Nephron progenitor cell (in vitro differentiated cells): ENCODE data around the gene SH3BP4.

Experiments
- DNase-seq: peaks from one replicate; pipeline ENCODE4 v3.0.0; 2021
- H3K27ac Mint-ChIP-seq: 2 replicates; pipeline ENCODE4 v1.8.0; 2021; ENCODE audit warnings: mild to moderate bottlenecking, moderate library complexity, mixed read lengths
- H3K27me3 Mint-ChIP-seq: 2 replicates; pipeline ENCODE4 v1.8.0; 2021; ENCODE audit warnings: mild to moderate bottlenecking, low read depth, mixed read lengths; ENCODE audit not compliant: poor library complexity
- H3K36me3 Mint-ChIP-seq: 2 replicates; pipeline ENCODE4 v1.8.0; 2021; ENCODE audit warnings: low read depth, mixed read lengths
- H3K4me1 Mint-ChIP-seq: 2 replicates; pipeline ENCODE4 v1.8.0; 2021; ENCODE audit warnings: mixed read lengths
- H3K4me3 Mint-ChIP-seq: 2 replicates; pipeline ENCODE4 v1.8.0; 2021; ENCODE audit warnings: mild to moderate bottlenecking, moderate library complexity, mixed read lengths
- H3K9me3 Mint-ChIP-seq: 2 replicates; pipeline ENCODE4 v1.8.0; 2021; ENCODE audit warnings: mild to moderate bottlenecking, moderate library complexity, mixed read lengths
- TF ChIP-seq, protein P1 (sequence below): fragments of 200-600 bp; sonication (generic); IDR thresholded peaks from 2 replicates; pipeline ENCODE4 v1.5.0; 2021; ENCODE audit warnings: antibody characterized with exemption

The SH3BP4 gene

DNA sequence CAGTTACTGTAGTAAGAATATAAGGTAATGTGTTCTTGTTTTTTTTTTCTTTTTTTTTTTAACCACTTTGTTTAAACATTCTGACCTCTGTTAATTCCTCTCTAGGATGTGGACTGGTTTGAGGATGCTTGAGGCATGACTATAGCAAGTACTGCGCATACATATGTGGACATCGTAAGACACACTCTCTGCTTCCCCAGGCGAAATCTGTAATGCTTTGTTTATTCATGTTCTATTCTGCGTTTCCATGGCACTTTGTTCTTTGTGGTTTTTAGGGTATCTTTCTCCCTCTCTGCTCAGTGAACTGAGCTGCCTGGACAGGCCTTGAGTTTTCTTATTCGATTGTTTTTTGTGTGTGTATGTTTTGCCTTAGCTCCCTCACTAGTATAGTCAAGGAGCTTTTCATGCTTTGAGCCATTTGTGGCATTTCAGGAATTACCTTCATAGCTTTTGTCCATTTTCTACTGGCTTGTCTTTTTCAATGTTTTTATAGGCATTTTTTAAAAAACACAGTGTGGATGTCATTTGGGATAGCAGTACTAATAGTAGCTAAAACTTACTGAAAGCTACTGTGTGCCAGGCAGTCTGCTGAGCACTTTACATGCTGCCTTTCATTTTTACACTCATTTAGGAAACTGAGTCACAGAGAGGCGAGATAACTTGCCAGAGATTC, 1.9 kb upstream of the SH3BP4 start:
- Mint-ChIP-seq H3K27me3 (peaks cover 38% of the 10 kb centered on the region), H3K36me3 (no peaks in the 10 kb centered on the region), H3K27ac (no peak overlapping the region), H3K9me3 (peaks cover 11% of the 10 kb centered on the region), H3K4me1 (peaks cover 34% of the 10 kb centered on the region), H3K4me3 (peak overlapping the region; percentile 89)
- DNase-seq, result no peak
- TF ChIP-seq, protein P1, sequence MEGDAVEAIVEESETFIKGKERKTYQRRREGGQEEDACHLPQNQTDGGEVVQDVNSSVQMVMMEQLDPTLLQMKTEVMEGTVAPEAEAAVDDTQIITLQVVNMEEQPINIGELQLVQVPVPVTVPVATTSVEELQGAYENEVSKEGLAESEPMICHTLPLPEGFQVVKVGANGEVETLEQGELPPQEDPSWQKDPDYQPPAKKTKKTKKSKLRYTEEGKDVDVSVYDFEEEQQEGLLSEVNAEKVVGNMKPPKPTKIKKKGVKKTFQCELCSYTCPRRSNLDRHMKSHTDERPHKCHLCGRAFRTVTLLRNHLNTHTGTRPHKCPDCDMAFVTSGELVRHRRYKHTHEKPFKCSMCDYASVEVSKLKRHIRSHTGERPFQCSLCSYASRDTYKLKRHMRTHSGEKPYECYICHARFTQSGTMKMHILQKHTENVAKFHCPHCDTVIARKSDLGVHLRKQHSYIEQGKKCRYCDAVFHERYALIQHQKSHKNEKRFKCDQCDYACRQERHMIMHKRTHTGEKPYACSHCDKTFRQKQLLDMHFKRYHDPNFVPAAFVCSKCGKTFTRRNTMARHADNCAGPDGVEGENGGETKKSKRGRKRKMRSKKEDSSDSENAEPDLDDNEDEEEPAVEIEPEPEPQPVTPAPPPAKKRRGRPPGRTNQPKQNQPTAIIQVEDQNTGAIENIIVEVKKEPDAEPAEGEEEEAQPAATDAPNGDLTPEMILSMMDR, result no peak

DNA sequence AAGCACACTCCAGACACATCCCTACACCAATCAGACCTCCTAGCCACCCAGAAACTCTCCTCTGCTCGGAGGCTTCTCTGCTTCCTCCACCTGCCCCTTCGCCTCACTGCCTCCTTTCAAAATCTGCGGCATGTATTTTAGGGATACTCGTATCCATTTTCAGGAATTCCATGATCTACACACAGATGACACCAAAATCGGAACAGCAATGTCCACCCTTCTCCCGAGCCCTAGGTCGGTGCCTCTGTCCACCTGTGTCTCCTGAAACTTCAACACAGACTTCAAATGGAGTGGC, 1.4 kb upstream of the SH3BP4 start:
- H3K4me3 Mint-ChIP-seq, result peak overlapping the region; percentile 89
- TF ChIP-seq, protein P1, result no peak
- peaks cover under 1% of the 10 kb centered on the region for H3K36me3 Mint-ChIP-seq
- no peak for DNase-seq
- H3K27me3 Mint-ChIP-seq, result peaks cover 39% of the 10 kb centered on the region
- H3K9me3 Mint-ChIP-seq, result peaks cover 8% of the 10 kb centered on the region
- peaks cover 39% of the 10 kb centered on the region for H3K4me1 Mint-ChIP-seq
- H3K27ac Mint-ChIP-seq, result no peak overlapping the region

DNA sequence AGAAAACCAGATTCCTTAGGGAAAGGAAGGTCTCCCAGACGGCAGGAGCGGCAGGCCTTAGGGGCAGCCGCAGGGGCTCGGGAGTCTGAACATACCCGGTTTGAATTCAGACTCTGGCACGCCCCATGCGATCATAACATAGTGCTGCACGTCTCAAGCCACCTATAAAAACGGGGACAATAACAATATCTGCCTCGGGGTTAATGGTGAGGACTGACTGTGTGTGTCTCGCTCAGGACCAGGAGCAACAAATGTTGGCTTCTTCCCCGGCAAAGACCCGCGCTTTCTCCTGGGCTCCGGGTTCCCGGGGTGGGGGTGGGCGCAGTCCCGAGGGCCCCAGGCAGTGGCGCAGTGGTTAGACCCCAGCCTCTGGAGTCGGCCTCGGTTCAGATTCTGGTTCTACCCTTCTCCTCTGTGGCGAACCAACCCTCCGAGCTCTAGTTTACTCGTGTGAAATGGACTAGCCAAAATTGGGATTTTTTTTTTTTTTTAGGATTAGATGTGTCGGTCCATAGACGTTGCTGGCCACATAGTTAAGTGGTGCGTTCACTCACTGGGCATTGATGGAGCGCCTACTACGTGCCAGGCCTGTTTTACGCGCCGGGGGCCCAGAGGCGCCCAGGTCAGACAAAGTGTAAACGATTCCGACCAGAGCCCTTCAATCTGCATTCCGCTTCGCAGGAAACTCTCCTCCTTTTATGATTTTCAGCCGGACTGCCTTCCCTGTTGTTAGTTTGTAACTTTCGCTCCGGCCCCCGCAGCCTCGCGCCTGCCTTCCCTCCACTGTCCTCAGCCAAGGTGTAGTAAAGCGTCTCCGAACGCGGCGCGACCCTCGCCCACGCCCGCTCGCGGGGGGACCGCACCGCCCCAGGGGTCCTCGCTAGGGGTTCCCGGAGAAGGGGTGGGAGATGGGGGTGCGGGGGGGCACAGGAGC, 820 bp upstream of the SH3BP4 start:
- Mint-ChIP-seq H3K27ac (no peak overlapping the region), H3K9me3 (peaks cover 8% of the 10 kb centered on the region), H3K27me3 (peaks cover 37% of the 10 kb centered on the region), H3K4me1 (peaks cover 45% of the 10 kb centered on the region), H3K4me3 (peak overlapping the region; percentile 89), H3K36me3 (peaks cover 6% of the 10 kb centered on the region)
- TF ChIP-seq, protein P1, result no peak
- peak; percentile 57 for DNase-seq

DNA sequence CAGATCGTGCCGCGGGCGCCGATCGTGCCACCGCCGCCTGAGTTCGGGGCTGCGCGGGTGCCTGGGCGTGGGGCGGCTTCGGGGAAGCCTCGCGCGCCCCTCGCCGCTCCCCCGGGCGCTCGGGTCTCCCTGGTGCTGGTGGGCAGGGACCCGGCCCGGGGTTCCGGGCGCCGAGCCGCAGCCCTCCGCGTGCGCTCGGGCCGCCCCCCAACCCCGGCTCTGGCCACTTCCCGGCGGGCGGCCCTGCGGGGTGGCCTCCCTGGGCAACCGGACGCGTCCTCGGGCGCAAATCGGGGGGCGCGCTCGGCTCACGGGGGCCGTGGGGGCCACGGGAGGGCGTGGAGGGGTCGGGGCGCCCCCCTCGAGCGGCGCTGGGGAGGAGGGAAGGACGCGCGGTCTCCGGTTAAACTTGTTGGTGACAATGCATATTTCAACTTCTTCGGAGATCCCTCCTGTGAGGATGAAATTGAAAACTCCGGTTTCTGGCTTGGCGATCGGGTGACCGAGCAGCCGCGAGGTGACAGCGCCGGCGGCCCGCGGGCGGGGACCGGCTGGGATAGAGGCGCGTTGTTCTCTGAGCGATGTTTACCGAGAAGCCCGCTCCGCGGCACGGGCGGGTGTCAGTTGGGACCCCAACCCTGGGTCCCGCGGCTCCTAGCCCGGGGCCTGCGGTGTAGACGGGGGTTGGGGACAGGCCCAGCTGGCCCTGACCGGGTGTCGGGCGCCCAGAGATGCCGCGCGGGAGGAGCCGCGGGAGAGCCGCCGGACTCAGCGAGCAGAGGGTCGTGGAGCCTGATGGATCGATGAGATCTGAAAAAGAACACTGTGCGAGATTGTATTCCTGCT, 676 bp downstream of the SH3BP4 start:
- peaks cover 56% of the 10 kb centered on the region for H3K4me1 Mint-ChIP-seq
- H3K4me3 Mint-ChIP-seq, result peak overlapping the region; percentile 91
- H3K27ac Mint-ChIP-seq, result no peak overlapping the region
- H3K27me3 Mint-ChIP-seq, result peaks cover 30% of the 10 kb centered on the region
- DNase-seq, result peak; percentile 58
- H3K9me3 Mint-ChIP-seq, result peaks cover 1% of the 10 kb centered on the region
- peaks cover 7% of the 10 kb centered on the region for H3K36me3 Mint-ChIP-seq
- TF ChIP-seq, protein P1, result no peak

DNA sequence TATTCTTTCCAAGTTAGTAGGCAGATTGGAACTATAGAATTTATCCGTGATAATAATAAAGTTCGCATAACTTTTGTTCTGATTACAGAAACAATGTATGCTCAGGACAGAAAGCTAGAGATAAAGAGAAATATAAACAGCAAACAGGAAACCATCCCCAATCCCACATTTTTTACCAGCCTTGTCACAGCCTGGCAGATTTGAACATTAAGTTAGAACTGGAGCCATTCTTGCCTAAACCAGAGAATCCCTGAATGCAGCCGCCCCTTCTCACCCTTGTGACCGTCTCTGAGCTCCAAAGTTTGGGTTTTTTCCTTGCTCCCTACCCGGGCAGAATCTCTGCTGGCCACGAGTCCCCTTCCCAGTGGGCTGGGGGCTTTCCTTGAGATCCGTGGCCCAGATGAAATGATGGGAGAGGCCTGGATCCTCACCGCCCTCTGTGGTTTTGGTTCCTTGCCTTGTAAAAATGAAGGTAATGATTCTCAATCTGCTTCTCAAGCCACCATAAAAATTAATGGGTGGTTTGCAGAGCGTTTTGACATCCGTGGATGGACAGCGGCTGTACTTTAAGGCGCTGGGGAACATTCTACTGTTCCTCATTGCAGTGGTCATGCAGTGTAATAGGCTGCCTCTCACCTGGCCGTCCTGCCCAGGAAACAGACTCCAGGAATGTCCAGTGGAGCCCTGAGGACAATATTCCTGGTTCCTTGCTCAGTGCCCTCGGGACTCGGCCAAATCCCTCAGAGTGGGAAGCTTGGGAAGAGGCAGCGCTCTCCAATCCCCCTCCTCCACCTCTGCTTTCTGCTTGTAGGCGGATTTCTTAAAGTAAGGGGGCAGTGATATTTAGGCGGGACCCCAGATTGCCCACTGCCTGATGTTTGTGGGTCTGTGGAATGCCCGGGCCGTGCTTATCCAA, 1.6 kb downstream of the SH3BP4 start:
- Mint-ChIP-seq H3K27me3 (peaks cover 28% of the 10 kb centered on the region), H3K4me1 (peaks cover 65% of the 10 kb centered on the region), H3K9me3 (no peaks in the 10 kb centered on the region), H3K4me3 (peak overlapping the region; percentile 91), H3K36me3 (peaks cover 7% of the 10 kb centered on the region), H3K27ac (peak overlapping the region; percentile 64)
- TF ChIP-seq, protein P1, result no peak
- DNase-seq, result no peak
